ENCODE measurements around the gene HMGN1.
"Not testable (repeated sequence)": the region's sequence is repeated elsewhere in the genome, so short reads cannot be mapped to it uniquely, and the experiment has no call there.

Gene HMGN1

GRCh38 chr21:39375446-39375845, 26.6 kb upstream of the HMGN1 start:
- TF ChIP-seq CTCF (IDR thresholded peaks at IDR 0.05) = no peak
- no peaks in the 10 kb centered on the region for H3K36me3 ChIP-seq
- no peak overlapping the region for H3K27ac ChIP-seq
- H3K4me1 ChIP-seq (ENCODE audit: control insufficient read depth in 1 of 2, insufficient read depth in 1 of 2, low read depth in 1 of 2, low read length in 1 of 2) = peaks cover 23% of the 10 kb centered on the region in 2 experiments
- no peak overlapping the region for H3K4me3 ChIP-seq (ENCODE audit: low read depth in 1 of 2, low read length in 1 of 2)
- no peaks in the 10 kb centered on the region for H3K9me3 ChIP-seq
- no peaks in the 10 kb centered on the region for H3K27me3 ChIP-seq

- Histone ChIP-seq H3K4me3 (ENCODE audit: low read depth in 1 of 2, low read length in 1 of 2) (no peak overlapping the region), H3K27ac (no peak overlapping the region), H3K4me1 (ENCODE audit: control insufficient read depth in 1 of 2, insufficient read depth in 1 of 2, low read depth in 1 of 2, low read length in 1 of 2) (peaks cover 27 to 29% of the 10 kb centered on the region in 2 experiments), H3K9me3 (no peaks in the 10 kb centered on the region), H3K27me3 (no peaks in the 10 kb centered on the region), H3K36me3 (no peaks in the 10 kb centered on the region)
- TF ChIP-seq CTCF (IDR thresholded peaks at IDR 0.05) = no peak
Observed at GRCh38 chr21:39374046-39374445, 25.2 kb upstream of the HMGN1 start.

- Histone ChIP-seq H3K36me3 (no peaks in the 10 kb centered on the region), H3K4me3 (ENCODE audit: low read depth in 1 of 2, low read length in 1 of 2) (no peak overlapping the region), H3K9me3 (no peaks in the 10 kb centered on the region), H3K4me1 (ENCODE audit: control insufficient read depth in 1 of 2, insufficient read depth in 1 of 2, low read depth in 1 of 2, low read length in 1 of 2) (peaks cover 27 to 33% of the 10 kb centered on the region in 2 experiments), H3K27ac (no peak overlapping the region), H3K27me3 (no peaks in the 10 kb centered on the region)
- TF ChIP-seq CTCF (IDR thresholded peaks at IDR 0.05) = no peak
Observed at GRCh38 chr21:39373634-39374033, 24.7 kb upstream of the HMGN1 start.

- not testable (repeated sequence) for H3K36me3 ChIP-seq, H3K9me3 ChIP-seq, H3K27me3 ChIP-seq
- Histone ChIP-seq H3K27ac (peak overlapping the region; percentile 86), H3K4me3 (ENCODE audit: low read depth in 1 of 2, low read length in 1 of 2) (peak overlapping the region; percentile 17 to 46), H3K4me1 (ENCODE audit: control insufficient read depth in 1 of 2, insufficient read depth in 1 of 2, low read depth in 1 of 2, low read length in 1 of 2) (peaks cover 30 to 43% of the 10 kb centered on the region in 2 experiments)
Observed at GRCh38 chr21:39369896-39370288, 21.0 kb upstream of the HMGN1 start.

- Histone ChIP-seq H3K27ac (no peak overlapping the region), H3K36me3 (no peaks in the 10 kb centered on the region)
- no peak for TF ChIP-seq CTCF (IDR thresholded peaks at IDR 0.05)
Observed at GRCh38 chr21:39367783-39368182, 18.9 kb upstream of the HMGN1 start.

GRCh38 chr21:39366563-39366962, 17.7 kb upstream of the HMGN1 start:
- no peaks in the 10 kb centered on the region for H3K27me3 ChIP-seq
- no peaks in the 10 kb centered on the region for H3K9me3 ChIP-seq
- no peaks in the 10 kb centered on the region for H3K36me3 ChIP-seq
- no peak for TF ChIP-seq CTCF (IDR thresholded peaks at IDR 0.05)
- H3K27ac ChIP-seq = no peak overlapping the region
- no peak overlapping the region for H3K4me3 ChIP-seq (ENCODE audit: low read depth in 1 of 2, low read length in 1 of 2)
- peaks cover 55 to 70% of the 10 kb centered on the region in 2 experiments for H3K4me1 ChIP-seq (ENCODE audit: control insufficient read depth in 1 of 2, insufficient read depth in 1 of 2, low read depth in 1 of 2, low read length in 1 of 2)

More at GRCh38 chr21:39367783-39368182, 18.9 kb upstream of the HMGN1 start:
- no peak overlapping the region for H3K4me3 ChIP-seq (ENCODE audit: low read depth in 1 of 2, low read length in 1 of 2)
- H3K9me3 ChIP-seq = no peaks in the 10 kb centered on the region
- H3K27me3 ChIP-seq = no peaks in the 10 kb centered on the region
- H3K4me1 ChIP-seq (ENCODE audit: control insufficient read depth in 1 of 2, insufficient read depth in 1 of 2, low read depth in 1 of 2, low read length in 1 of 2) = peaks cover 43 to 58% of the 10 kb centered on the region in 2 experiments
